NCI-H510A treated with DMSO at 0.1 percent for 48 hours (cell line): ENCODE measurements around the gene NDUFA13.

ENCODE experiments used
- DNase-seq: peaks from one replicate; lab custom pipeline; 2025; lab: John Stamatoyannopoulos, UW

The NDUFA13 gene

GRCh38 chr19:19510432-19510831, 5.6 kb upstream of the NDUFA13 start:
- no peak for DNase-seq

- DNase-seq, result no peak
These were observed 2.3 kb upstream of the NDUFA13 start for GRCh38 chr19:19513682-19514081.

- DNase-seq, result no peak
These were observed 1.8 kb upstream of the NDUFA13 start for GRCh38 chr19:19514215-19514657.

- no peak for DNase-seq
These were observed 964 bp upstream of the NDUFA13 start, which contains the start of gene TSSK6 for GRCh38 chr19:19514881-19515641. TSS of gene TSSK6 (minus strand) at chr19:19515548. CDS start at chr19:19515427, 121 bp downstream.

- DNase-seq, result no peak
These were observed 1.2 kb downstream of the NDUFA13 start for GRCh38 chr19:19517235-19517619.

GRCh38 chr19:19520989-19521388, 5.0 kb downstream of the NDUFA13 start:
- no peak for DNase-seq

- no peak for DNase-seq
These were observed 7.2 kb downstream of the NDUFA13 start for GRCh38 chr19:19523177-19523576.

- DNase-seq, result no peak
These were observed 8.0 kb downstream of the NDUFA13 start for GRCh38 chr19:19524053-19524452.

- no peak for DNase-seq
These were observed 9.8 kb downstream of the NDUFA13 start for GRCh38 chr19:19525611-19526380.

GRCh38 chr19:19526581-19527370, 10.8 kb downstream of the NDUFA13 start:
- no peak for DNase-seq

GRCh38 chr19:19527371-19527656, 11.3 kb downstream of the NDUFA13 start:
- no peak for DNase-seq

GRCh38 chr19:19527674-19528625, 11.9 kb downstream of the NDUFA13 start:
- DNase-seq, result no peak

- no peak for DNase-seq
These were observed 12.9 kb downstream of the NDUFA13 start, which contains the start of gene YJEFN3 for GRCh38 chr19:19528721-19529490. TSS of gene YJEFN3 (plus strand) at chr19:19528911. CDS start at chr19:19528933, 22 bp downstream.

- no peak for DNase-seq
These were observed 13.9 kb downstream of the NDUFA13 start for GRCh38 chr19:19529783-19530422.

- DNase-seq, result no peak
These were observed 14.4 kb downstream of the NDUFA13 start for GRCh38 chr19:19530423-19530804.

- no peak for DNase-seq
These were observed 14.9 kb downstream of the NDUFA13 start for GRCh38 chr19:19530889-19531288.

GRCh38 chr19:19531951-19532805, 16.2 kb downstream of the NDUFA13 start:
- DNase-seq, result peak; percentile 55

- no peak for DNase-seq
These were observed 17.0 kb downstream of the NDUFA13 start for GRCh38 chr19:19532806-19533701.
